HepG2 (cell line): ENCODE data around the gene ASH1L. TPM values are rescaled to one million over a fixed set of nuclear protein-coding genes. Genes with fewer than 3 reads are reported as not detected.

Experiments used
- ATAC-seq: fragments of 200-7000 bp; cut with Tn5 transposase; 3 replicates; pipeline ENCODE4 v1.9.1; 2020; ENCODE audit warnings: mild to moderate bottlenecking, moderate library complexity
- BruUV-seq: library from RNA; stranded (reverse); fragments of 400-500 nt; replicated peaks from 2 replicates; lab custom pipeline; 2021; lab: Mats Ljungman, UMichigan
- CTCF ChIA-PET: fragments of 300-600 bp; formaldehyde crosslinking; extraction: SDS; loops from one replicate; lab custom pipeline; 2021; ENCODE audit warnings: low total read pairs, inconsistent platforms, low intra/inter-chr PET ratio; lab: Yijun Ruan, JAX
- POLR2A ChIA-PET: fragments of 350-600 bp; sonication (Branson Sonifier 250); formaldehyde crosslinking; loops from one replicate; lab custom pipeline; 2020; ENCODE audit warnings: antibody characterized with exemption, inconsistent platforms; lab: Yijun Ruan, JAX
- DNase-seq: peaks from one replicate; pipeline ENCODE4 v3.0.0-alpha.2; 2015; ENCODE audit warnings: low spot score
- FAIRE-seq: peaks from 3 replicates; lab custom pipeline; 2011; peaks lifted over from hg19 to GRCh38; lab: Jason Lieb, UNC
- H2AFZ ChIP-seq: one replicate; pipeline ENCODE4 v1.6.1; 2011; ENCODE audit warnings: low read length, inconsistent platforms
- H3K27ac ChIP-seq: fragments of 300-600 bp; 3 replicates; pipeline ENCODE4 v1.8.0; 2011; ENCODE audit warnings: mixed run types, mild to moderate bottlenecking, mixed read lengths, low read length, inconsistent platforms; ENCODE audit not compliant: insufficient read depth; ENCODE audit errors: extremely low read length
- H3K27me3 ChIP-seq, 2 experiments: fragments of 200-600 bp in 1 of 2; 2 replicates in 1 of 2; 3 replicates in 1 of 2; pipeline versions ENCODE4 v1.6.0 to v1.8.0; 2011; ENCODE audit warnings: low read length in 2 of 2, mild to moderate bottlenecking in 2 of 2, moderate library complexity in 2 of 2, inconsistent platforms in 1 of 2; ENCODE audit not compliant: insufficient read depth in 2 of 2, control insufficient read depth in 1 of 2
- H3K36me3 ChIP-seq, 2 experiments: fragments of 200-600 bp in 1 of 2; replicated peaks in 1 of 2; 2 replicates in 1 of 2; 3 replicates in 1 of 2; pipeline versions ENCODE4 v1.5.1 to v1.8.0; 2011; ENCODE audit warnings: low read length in 2 of 2, inconsistent platforms in 1 of 2; ENCODE audit not compliant: insufficient read depth in 2 of 2, control insufficient read depth in 1 of 2
- H3K4me1 ChIP-seq: 2 replicates; pipeline ENCODE4 v1.5.1; 2012; ENCODE audit warnings: low read length, inconsistent platforms; ENCODE audit not compliant: insufficient read depth
- H3K4me2 ChIP-seq: 2 replicates; pipeline ENCODE4 v1.6.0; 2011; ENCODE audit warnings: low read depth, low read length, inconsistent platforms
- H3K4me3 ChIP-seq, 3 experiments: fragments of 200-600 bp in 1 of 3; sonication (generic), shearing (Covaris generic) in 1 of 3; replicated peaks in 1 of 3; 2 replicates each; pipeline ENCODE4 v1.5.1; 2011 to 2016; ENCODE audit warnings: low read length in 3 of 3, inconsistent platforms in 2 of 3, low read depth in 2 of 3, mild to moderate bottlenecking in 2 of 3, control low read depth in 1 of 3, mixed read lengths in 1 of 3; ENCODE audit not compliant: insufficient read depth in 1 of 3
- H3K79me2 ChIP-seq: one replicate; pipeline ENCODE4 v1.6.1; 2011; ENCODE audit warnings: low read length, inconsistent platforms; ENCODE audit not compliant: insufficient read depth
- H3K9ac ChIP-seq: 2 replicates; pipeline ENCODE4 v1.6.0; 2011; ENCODE audit warnings: mild to moderate bottlenecking, low read depth, low read length, inconsistent platforms; ENCODE audit not compliant: insufficient read depth
- H3K9me3 ChIP-seq: 2 replicates; pipeline ENCODE4 v1.5.1; 2012; ENCODE audit warnings: mild to moderate bottlenecking, low read length
- H4K20me1 ChIP-seq: 2 replicates; pipeline ENCODE4 v1.6.0; 2011; ENCODE audit warnings: inconsistent platforms, mild to moderate bottlenecking, low read length, moderate library complexity; ENCODE audit not compliant: insufficient read depth
- AGO2 ChIP-seq: fragments of 200-400 bp; formaldehyde crosslinking; optimal IDR thresholded peaks from 2 replicates; pipeline ENCODE3; 2017; ENCODE audit warnings: mild to moderate bottlenecking, low read depth, low read length, moderate library complexity
- NPAS2 ChIP-seq: sonication (generic); formaldehyde crosslinking; IDR thresholded peaks from 2 replicates; pipeline ENCODE4 v1.8.0; 2022; ENCODE audit warnings: mild to moderate bottlenecking, missing genetic modification reagents, borderline replicate concordance
- RCOR2 ChIP-seq: IDR thresholded peaks from 2 replicates; pipeline ENCODE4 v1.6.1; 2016; ENCODE audit warnings: missing biosample characterization, missing genetic modification reagents
- REST ChIP-seq, 2 experiments: IDR thresholded peaks; 2 replicates each; pipeline ENCODE4 v1.6.1; 2011 to 2012; ENCODE audit warnings: low read length in 2 of 2, borderline replicate concordance in 1 of 2, low read depth in 1 of 2, mild to moderate bottlenecking in 1 of 2, moderate library complexity in 1 of 2
- SYNCRIP ChIP-seq: fragments of 200-400 bp; formaldehyde crosslinking; IDR thresholded peaks from 2 replicates; pipeline ENCODE4 v1.6.1; 2018; ENCODE audit warnings: mild to moderate bottlenecking, low read depth, low read length; ENCODE audit not compliant: insufficient read depth
- WGBS: methylation state at CpG from one replicate; pipeline ENCODE4 v1.1.6; 2017; ENCODE audit warnings: low lambda C conversion rate; 5-methylcytosine and 5-hydroxymethylcytosine counted together
- in situ Hi-C: cut with HindIII; loops from 2 replicates; pipeline ENCODE4 v1.10.0; 2017; ENCODE audit warnings: low pct_unique_long_range_greater_than_20kb; ENCODE audit not compliant: extremely low pct_ligation_motif_present
- intact Hi-C: fragments of 100-400 bp; cut with micrococcal nuclease; formaldehyde crosslinking; loops from one replicate; pipeline ENCODE4 v1.10.0; 2022; ENCODE audit not compliant: unreplicated experiment
- polyA plus RNA-seq, 8 experiments: library from polyadenylated mRNA; depleted of rRNA in 3 of 8; stranded (reverse) in 7 of 8; unstranded in 1 of 8; fragments of >200 nt; fragmentation: Illumina TruSeq in 4 of 8; extraction: Trizol in 4 of 8; gene quantifications; 2 replicates each; pipeline versions ENCODE4 v1.2.1 to v1.2.3, GENCODE V29; 2011 to 2016; ENCODE audit warnings: low read depth in 4 of 8, missing spikeins in 1 of 8, mixed read lengths in 1 of 8; ENCODE audit not compliant: insufficient read depth in 1 of 8
- total RNA-seq, 5 experiments: library from RNA; depleted of rRNA; stranded (reverse); fragments of >200 nt; fragmentation: Illumina TruSeq; extraction: Trizol; gene quantifications; 2 replicates each; pipeline ENCODE4 v1.2.3, GENCODE V29; 2016; ENCODE audit warnings: low read depth in 1 of 5
- TF ChIP-seq, protein P1 (sequence below): IDR thresholded peaks from 2 replicates; pipeline ENCODE4 v1.6.1; 2012; ENCODE audit warnings: inconsistent platforms

Gene ASH1L
- total and polyA plus RNA-seq, 2 of the 13 experiments (the other 11 are each of a cell fraction or from before 2014, with no cell fraction given): 10.2 to 15.3 TPM

- intact Hi-C loops (no loop called here), in situ Hi-C loops (no loop called here)
- no TSS peak for BruUV-seq
- Histone ChIP-seq H3K9me3 (no peaks in the 10 kb centered on the region), H3K27ac (no peak overlapping the region), H2AFZ (no peak overlapping the region), H3K4me3 (no peak overlapping the region), H3K79me2 (no peaks in the 10 kb centered on the region), H3K9ac (no peak overlapping the region), H3K4me2 (no peak overlapping the region), H3K27me3 (no peaks in the 10 kb centered on the region), H3K4me1 (peaks cover 6% of the 10 kb centered on the region; the same call in 1 of the 2 replicates), H3K36me3 (peaks cover 30 to 71% of the 10 kb centered on the region in 2 experiments), H4K20me1 (no peaks in the 10 kb centered on the region)
- POLR2A ChIA-PET: interaction anchor here (1.5 kb wide), 1 partner anchor 19 kb away, joined by 3 read pairs; no protein-coding TSS in a partner anchor
- DNase-seq (no peak), ATAC-seq (no peak), FAIRE-seq (no peak)
- CTCF ChIA-PET: no interaction called here
- 82% methylated on average over 3 of the region's 3 CpGs for WGBS
- no peak for TF ChIP-seq SYNCRIP
- no peak for TF ChIP-seq RCOR2
- TF ChIP-seq AGO2: no peak
- no peak for TF ChIP-seq NPAS2 (CRISPR knock-in tag)
- TF ChIP-seq REST (IDR thresholded peaks at IDR 0.05; ENCODE audit: borderline replicate concordance in 1 of 2, low read depth in 1 of 2, low read length in 2 of 2): no peak
- TF ChIP-seq, protein P1, sequence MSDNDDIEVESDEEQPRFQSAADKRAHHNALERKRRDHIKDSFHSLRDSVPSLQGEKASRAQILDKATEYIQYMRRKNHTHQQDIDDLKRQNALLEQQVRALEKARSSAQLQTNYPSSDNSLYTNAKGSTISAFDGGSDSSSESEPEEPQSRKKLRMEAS: no peak
Measured at GRCh38 chr1:155342842-155343241, 219.8 kb downstream of the ASH1L start.
